T-helper 17 cell (primary cell): ENCODE data around the gene AKT2. TPM values are rescaled to one million over a fixed set of nuclear protein-coding genes. Genes with fewer than 3 reads are reported as not detected.
A peak's percentile ranks its signal among the peaks of the same experiment; 100 is the strongest.
"Not testable (repeated sequence)": the region's sequence is repeated elsewhere in the genome, so short reads cannot be mapped to it uniquely, and the experiment has no call there.

Experiments used
- ATAC-seq: fragments of 150-1000 bp; cut with Tn5 transposase; 2 replicates; pipeline ENCODE4 v1.10.0; 2021; ENCODE audit warnings: mild to moderate bottlenecking, moderate library complexity
- DNase-seq, 3 donors: peaks; one replicate each; pipeline versions ENCODE4 v3.0.0 to v3.0.0-alpha.2; 2020 to 2021
- H3K9me3 ChIP-seq: one replicate; pipeline ENCODE4 v1.7.0; 2013; ENCODE audit warnings: low read length, mild to moderate bottlenecking; ENCODE audit not compliant: control insufficient read depth, poor library complexity, severe bottlenecking
- H3K27ac Mint-ChIP-seq: one replicate; pipeline ENCODE4 v1.8.0; 2022; ENCODE audit warnings: mild to moderate bottlenecking, moderate library complexity, mixed read lengths
- H3K27me3 Mint-ChIP-seq: one replicate; pipeline ENCODE4 v1.8.0; 2022; ENCODE audit warnings: mixed read lengths
- H3K36me3 Mint-ChIP-seq: one replicate; pipeline ENCODE4 v1.8.0; 2022; ENCODE audit warnings: low read depth, mixed read lengths
- H3K4me1 Mint-ChIP-seq: one replicate; pipeline ENCODE4 v1.8.0; 2022; ENCODE audit warnings: mild to moderate bottlenecking, mixed read lengths
- H3K4me3 Mint-ChIP-seq: one replicate; pipeline ENCODE4 v1.8.0; 2022; ENCODE audit warnings: mild to moderate bottlenecking, moderate library complexity, mixed read lengths
- total RNA-seq, 4 donors: library from RNA in 2 of 4; stranded (reverse) in 2 of 4; gene quantifications; one replicate each; pipeline ENCODE4 v1.2.3 and lab custom pipeline; 2022 to 2026

Gene AKT2
- total RNA-seq, 2 donors from 2014 or later = 168 to 187 TPM

DNA sequence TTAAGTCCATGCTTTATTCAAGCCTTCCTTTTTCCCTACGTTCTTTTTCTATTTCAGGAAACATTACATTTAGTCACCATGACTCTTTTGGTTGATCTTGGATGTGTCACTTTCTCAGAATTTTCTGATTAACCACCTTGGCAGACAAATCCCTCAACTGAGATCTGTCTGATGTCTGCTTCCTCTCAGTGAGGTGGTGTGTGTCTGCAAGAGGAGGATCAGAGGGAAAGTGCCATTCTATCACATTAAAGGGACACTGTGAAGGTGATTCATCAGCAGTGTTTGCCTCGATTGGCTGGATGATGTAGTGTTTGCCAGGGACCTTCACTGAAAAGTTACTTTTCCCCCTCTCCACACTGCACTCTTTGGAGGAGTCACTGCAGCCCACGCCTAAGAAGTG lies 55.7 kb downstream of the AKT2 start:
- peaks cover 37% of the 10 kb centered on the region for H3K27me3 Mint-ChIP-seq
- ATAC-seq (no peak), DNase-seq (no peak)
- no peaks in the 10 kb centered on the region for H3K9me3 ChIP-seq
- H3K36me3 Mint-ChIP-seq = peaks cover 2% of the 10 kb centered on the region
- peak overlapping the region; percentile 63 for H3K27ac Mint-ChIP-seq
- peak overlapping the region; percentile 64 for H3K4me3 Mint-ChIP-seq
- peaks cover 14% of the 10 kb centered on the region for H3K4me1 Mint-ChIP-seq

DNA sequence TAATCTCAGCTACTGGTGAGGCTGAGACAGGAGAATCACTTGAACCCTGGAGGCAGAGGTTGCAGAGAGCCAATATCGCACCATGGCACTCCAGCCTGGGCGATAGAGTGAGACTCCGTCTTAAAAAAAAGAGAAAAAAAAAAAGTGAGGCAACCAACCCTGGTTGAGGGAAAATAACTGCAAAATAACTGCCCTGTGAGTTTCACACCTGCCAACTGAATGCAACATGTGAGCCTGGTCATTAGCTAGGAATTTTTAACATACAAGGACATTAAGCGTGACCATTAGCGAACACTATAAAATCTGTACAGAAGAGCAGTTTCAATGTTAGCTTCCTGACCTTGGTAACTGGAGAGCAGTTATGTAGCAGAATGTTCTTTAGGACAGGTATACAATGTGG lies 56.3 kb downstream of the AKT2 start:
- Mint-ChIP-seq H3K27me3 (peaks cover 43% of the 10 kb centered on the region), H3K36me3 (peaks cover 2% of the 10 kb centered on the region), H3K4me1 (peaks cover 10% of the 10 kb centered on the region), H3K27ac (no peak overlapping the region), H3K4me3 (peak overlapping the region; percentile 41)
- DNase-seq (no peak), ATAC-seq (no peak)
- no peaks in the 10 kb centered on the region for H3K9me3 ChIP-seq

DNA sequence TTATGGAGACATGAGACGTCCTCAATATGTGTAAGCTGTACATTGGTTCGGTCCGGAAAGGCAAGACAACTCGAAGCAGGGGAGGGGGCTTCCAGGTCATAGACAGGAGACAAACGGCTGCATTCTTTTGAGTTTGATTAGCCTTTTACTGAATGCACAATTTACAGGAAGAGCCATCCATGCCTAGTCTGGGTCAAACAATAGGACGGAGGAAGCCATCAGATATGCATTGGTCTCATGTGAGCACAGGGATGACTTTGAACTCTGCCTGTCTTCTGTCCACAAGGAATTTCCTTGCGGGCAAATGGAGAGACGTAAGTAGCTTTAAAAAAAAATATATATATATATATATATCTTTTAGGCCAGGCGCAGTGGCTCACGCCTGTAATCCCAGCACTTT lies 56.8 kb downstream of the AKT2 start:
- DNase-seq (no peak), ATAC-seq (no peak)
- Mint-ChIP-seq H3K27me3 (peaks cover 43% of the 10 kb centered on the region), H3K4me3 (peak overlapping the region; percentile 12), H3K4me1 (peaks cover 10% of the 10 kb centered on the region), H3K27ac (no peak overlapping the region), H3K36me3 (peaks cover 2% of the 10 kb centered on the region)
- no peaks in the 10 kb centered on the region for H3K9me3 ChIP-seq

DNA sequence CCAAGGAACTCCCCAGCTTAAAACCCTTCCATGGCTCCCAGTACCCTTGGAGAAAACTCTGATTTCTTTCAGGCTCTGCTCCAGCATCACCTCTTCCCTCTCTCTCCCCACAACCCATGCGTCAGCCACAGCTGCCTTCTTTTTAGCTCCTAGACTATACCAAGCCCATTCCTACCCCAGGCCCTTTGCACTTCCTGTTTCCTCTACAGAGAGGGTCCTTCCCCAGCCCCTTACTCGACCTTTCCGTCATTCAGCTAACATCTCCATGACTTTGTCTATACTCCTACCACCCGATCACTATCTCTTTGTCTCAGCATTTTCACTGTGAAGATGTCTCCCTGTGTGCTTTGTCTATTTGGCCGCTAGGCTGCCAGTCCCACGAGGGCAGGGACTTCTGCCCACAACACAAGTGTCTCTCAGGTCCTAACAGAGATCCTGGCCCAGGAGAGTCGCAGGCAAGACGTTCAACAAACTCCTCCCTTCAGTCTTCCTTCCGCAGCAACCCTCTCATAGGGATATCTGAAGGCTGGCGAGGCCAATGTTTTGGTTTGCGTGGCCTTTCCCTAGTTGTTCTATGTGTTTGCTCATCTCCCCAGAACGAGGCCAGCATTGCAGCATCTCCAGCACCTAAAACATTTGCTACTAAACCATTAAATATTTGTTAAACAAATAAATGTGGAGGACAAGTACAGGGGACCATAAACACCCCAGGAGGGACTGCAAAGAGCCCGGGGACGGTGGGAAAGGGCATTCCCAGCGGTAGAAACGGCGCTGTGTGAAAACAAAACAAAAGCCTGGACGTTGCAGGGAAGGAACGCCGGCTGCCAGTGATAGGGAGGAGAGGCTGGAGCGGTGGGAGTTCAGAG lies 59.5 kb downstream of the AKT2 start:
- no peaks in the 10 kb centered on the region for H3K9me3 ChIP-seq
- H3K4me3 Mint-ChIP-seq = peak overlapping the region; percentile 5
- no peak for DNase-seq
- peaks cover 2% of the 10 kb centered on the region for H3K36me3 Mint-ChIP-seq
- ATAC-seq = no peak
- H3K27me3 Mint-ChIP-seq = peaks cover 48% of the 10 kb centered on the region
- no peak overlapping the region for H3K27ac Mint-ChIP-seq
- H3K4me1 Mint-ChIP-seq = peaks cover 13% of the 10 kb centered on the region

DNA sequence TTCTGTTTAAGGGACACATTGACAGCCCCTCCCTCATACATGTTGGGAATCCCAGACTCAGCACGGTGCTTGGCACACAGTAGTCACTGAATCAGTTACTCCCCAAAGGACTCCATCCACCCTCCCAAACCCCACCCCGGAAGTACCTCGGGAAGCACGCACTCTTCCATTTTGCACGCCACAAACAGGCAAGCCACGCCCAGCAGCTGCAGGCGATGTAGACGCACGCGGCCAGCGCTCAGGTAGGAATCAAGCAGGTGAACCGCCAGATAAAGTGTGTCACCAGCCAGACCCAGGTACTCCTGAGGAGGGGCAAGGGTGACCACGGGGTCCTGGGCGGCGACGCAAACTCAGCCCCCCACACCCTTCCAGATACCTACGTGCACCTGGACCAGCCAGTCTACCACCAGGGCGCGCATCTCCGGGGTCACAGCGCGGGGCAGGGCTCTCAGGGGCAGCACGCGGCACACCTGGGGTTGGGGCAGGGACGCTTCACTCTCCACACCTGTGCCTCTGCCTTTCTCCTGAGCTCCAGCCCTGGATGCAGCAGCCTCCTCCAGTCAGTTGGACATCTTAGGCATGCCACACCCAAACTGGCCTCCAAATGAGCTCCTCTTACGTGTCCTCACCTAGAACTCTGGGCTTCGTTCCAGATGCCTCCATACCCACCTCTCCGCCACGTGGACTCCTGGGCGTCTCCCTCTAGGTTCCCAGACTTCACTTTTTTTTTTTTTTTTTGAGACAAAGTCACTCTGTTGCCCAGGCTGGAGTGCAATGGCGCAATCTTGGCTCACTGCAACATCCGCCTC lies 60.6 kb downstream of the AKT2 start:
- ATAC-seq = no peak
- Mint-ChIP-seq H3K4me1 (peaks cover 13% of the 10 kb centered on the region), H3K27ac (peak overlapping the region; percentile 61)

DNA sequence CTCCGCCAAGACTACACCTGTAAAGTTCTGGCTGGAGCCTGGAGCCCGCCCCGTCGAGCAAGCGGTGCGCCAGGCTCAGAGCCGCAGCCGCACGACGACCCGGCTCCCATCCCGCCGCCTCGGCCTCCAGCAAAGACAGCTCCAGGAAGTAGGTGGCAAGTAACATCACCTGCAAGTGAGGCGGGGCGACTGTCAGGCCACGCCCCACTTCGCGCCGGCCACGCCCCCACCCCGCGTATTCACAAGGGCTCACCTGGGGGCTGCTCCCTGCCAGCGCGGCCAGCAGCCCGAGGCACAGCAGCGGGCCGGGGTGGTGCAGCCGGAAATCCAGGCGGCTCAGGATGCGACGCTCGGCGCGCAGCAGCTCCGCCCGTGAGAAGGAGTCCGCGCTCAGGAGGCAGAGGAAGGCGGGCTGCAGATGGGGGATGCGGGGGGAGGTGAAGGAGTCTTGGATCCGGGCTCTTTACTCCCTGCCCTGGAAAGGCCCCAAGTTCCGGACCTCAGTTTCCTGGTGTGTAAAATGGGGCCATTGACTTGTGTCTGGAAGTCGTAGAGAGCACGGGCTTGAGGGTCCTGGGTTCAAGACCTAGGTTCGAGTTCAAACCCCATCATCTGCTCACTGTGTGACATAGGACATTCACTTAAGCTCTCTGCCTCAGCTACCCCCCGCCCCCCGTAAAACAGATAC lies 61.9 kb downstream of the AKT2 start:
- DNase-seq (peak in 2 of 3 donors; percentile 30 to 36), ATAC-seq (peak; percentile 17)
- no peaks in the 10 kb centered on the region for H3K9me3 ChIP-seq
- peaks cover 71% of the 10 kb centered on the region for H3K27me3 Mint-ChIP-seq
- peaks cover 12% of the 10 kb centered on the region for H3K4me1 Mint-ChIP-seq
- H3K4me3 Mint-ChIP-seq = no peak overlapping the region
- H3K27ac Mint-ChIP-seq = no peak overlapping the region
- H3K36me3 Mint-ChIP-seq = peaks cover 2% of the 10 kb centered on the region

More for the DNA sequence above, 60.6 kb downstream of the AKT2 start:
- H3K4me3 Mint-ChIP-seq = no peak overlapping the region
- no peak for DNase-seq
- H3K27me3 Mint-ChIP-seq = peaks cover 58% of the 10 kb centered on the region
- no peaks in the 10 kb centered on the region for H3K9me3 ChIP-seq
- H3K36me3 Mint-ChIP-seq = peaks cover 2% of the 10 kb centered on the region

DNA sequence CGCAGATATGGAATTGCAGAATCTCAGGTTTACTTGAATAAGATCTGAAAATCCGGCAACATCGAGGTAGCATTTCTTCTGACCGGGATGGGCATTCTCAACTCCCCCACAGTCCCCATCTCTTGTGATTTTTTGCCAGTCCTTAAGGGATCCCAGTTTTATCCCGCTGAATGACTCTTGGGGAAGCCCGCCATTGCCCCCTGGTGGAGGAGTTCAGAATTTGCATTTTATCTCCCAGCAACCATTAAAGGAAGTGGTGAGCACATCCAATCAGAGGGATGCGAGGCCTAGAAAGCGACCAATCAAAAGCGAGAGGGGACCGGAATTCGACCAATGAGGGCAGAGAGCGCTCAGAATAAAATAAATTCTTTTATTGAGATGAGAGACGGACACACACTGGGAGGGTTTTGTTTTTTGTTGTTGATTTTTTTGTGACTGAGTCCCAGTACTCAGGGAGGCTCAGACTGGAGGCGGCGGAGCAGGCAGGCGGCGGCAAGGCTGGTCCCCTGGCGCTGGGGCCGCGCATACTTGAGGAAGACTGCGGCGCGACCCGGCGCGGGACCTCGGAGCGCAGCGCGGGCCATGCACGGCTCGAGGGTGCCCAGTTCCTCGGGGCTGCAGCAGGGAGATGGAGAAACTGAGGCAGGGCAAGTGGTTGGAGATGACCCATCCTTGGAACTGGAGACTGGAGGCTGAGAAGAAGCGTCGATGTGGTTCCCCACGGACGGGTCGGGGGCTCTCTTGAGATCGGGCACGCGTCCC lies 63.1 kb downstream of the AKT2 start:
- DNase-seq = peak; percentile 53 to 61 (median 60)
- H3K27ac Mint-ChIP-seq = peak overlapping the region; percentile 0
- H3K27me3 Mint-ChIP-seq = peaks cover 62% of the 10 kb centered on the region
- H3K4me3 Mint-ChIP-seq = peak overlapping the region; percentile 60
- H3K4me1 Mint-ChIP-seq = peaks cover 11% of the 10 kb centered on the region
- peak; percentile 87 for ATAC-seq
- peaks cover 2% of the 10 kb centered on the region for H3K36me3 Mint-ChIP-seq
- H3K9me3 ChIP-seq = no peaks in the 10 kb centered on the region

DNA sequence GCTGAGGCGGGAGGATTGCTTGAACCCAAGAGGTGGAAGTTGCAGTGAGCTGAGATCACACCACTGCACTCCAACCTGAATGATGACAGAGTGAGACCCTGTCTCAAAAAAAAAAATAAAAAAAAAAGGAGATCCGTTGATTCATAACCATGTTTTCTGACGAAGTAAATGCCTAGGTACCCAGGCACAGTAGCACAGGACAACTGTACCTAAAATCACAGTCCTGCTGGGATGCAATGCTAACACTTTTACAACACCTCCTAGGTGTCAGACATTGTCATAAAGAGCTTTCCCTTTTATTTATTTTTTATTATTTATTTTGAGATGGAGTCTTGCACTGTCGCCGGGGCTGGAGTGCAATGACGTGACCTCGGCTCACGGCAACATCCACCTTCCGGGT lies 64.5 kb downstream of the AKT2 start:
- Mint-ChIP-seq H3K27ac (no peak overlapping the region), H3K36me3 (peaks cover 5% of the 10 kb centered on the region), H3K27me3 (peaks cover 60% of the 10 kb centered on the region), H3K4me3 (no peak overlapping the region), H3K4me1 (peaks cover 14% of the 10 kb centered on the region)
- H3K9me3 ChIP-seq = no peaks in the 10 kb centered on the region
- no peak for ATAC-seq
- no peak for DNase-seq

DNA sequence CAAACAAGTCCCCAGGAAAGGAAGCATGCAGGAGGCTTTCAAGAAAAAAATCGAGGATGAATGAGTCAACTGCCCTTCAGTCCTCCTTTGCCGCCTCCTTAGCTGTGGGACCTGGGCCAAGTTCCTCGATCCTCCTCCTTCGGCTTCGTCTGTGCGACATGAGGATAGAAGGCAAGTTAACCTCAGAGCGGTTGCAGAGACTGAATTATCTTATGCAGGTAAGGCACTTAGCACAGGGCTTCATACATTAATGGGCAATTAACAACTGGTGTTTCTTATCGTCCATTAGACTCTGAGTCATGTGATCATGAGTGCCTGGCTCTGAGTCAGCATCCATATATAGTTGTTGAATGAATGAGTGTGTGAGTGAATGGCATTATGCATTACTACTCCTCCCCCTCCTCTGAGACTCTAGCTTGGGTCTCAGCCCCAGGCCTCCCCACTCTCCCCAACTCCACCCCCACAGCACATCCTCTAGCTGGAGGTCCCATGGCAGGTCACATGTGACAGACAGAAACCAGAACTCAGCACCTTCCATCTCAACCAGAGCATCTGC lies 65.3 kb downstream of the AKT2 start:
- Mint-ChIP-seq H3K27ac (no peak overlapping the region), H3K27me3 (peaks cover 51% of the 10 kb centered on the region), H3K4me3 (no peak overlapping the region), H3K36me3 (peaks cover 4% of the 10 kb centered on the region), H3K4me1 (peaks cover 7% of the 10 kb centered on the region)
- H3K9me3 ChIP-seq = no peaks in the 10 kb centered on the region
- DNase-seq = no peak
- no peak for ATAC-seq

DNA sequence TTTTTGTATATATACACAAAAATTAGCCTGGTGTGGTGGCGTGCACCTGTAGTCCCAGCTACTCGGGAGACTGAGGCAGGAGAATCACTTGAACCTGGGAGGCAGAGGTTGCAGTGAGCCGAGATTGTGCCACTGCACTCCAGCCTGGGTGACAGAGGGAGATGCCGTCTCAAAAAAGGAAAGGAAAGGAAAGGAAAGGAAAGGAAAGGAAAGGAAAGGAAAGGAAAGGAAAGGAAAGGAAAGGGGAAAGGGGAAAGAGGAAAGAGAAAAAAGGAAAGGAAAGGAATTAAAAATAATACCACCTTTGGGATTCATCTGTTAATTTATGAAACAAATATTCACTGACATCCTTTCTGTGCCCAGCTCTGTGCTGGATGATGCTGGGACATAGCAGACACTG lies 66.1 kb downstream of the AKT2 start:
- not testable (repeated sequence) for H3K4me3 Mint-ChIP-seq, ATAC-seq, H3K27ac Mint-ChIP-seq, H3K9me3 ChIP-seq, DNase-seq, H3K4me1 Mint-ChIP-seq, H3K36me3 Mint-ChIP-seq
- H3K27me3 Mint-ChIP-seq = peaks cover 44% of the 10 kb centered on the region

DNA sequence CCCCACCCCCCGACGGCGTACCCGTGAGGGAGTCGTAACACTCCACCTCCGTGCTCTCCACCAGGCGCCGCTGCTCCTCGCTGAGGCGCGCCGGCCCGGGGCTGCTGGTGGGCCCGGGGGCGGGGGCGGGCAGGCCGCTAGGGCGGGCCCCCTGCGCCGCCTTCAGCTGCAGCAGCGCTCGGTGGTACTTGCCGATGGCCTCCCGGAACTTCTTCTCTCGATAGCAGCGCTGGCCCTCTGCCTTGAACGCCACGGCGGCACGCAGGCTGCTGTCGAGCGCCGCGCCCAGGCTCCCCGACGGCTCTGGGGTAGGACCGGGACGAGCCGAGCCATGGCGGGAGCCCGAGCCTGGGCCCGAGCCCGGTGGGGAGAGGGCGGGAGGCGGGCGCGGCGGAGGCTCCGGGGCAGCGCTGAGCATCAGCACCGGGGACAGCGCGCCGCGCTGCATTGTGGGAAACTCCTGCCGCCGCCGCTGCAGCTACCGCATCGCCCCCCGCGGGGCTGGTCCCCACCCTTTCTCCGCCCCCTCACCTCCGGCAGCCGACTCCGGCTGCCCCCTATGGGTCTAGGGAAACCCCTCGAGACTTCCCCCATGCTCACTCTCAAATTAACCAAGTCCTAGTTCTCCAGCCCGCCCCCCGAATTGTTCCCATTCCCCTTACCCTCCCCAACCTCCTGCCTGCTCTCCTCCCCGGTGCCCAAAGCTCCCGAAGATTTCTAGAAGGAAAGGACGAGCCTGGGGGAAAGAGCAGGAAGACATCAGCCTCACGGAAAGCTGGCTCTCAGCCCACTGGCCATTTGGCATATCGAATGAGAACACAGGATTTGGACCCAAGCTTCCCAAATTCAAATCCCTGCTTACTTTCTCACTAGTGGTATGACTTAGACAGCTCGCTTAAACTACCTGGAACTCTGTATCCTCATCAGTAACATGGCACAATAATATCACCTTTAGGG lies 66.9 kb downstream of the AKT2 start, which contains the start of gene TTC9B:
TTC9B (minus strand) TSS at position 451 of the 957 bp plus-strand sequence; CDS start at position 448, 3 bp downstream.
- Mint-ChIP-seq H3K4me1 (peaks cover 6% of the 10 kb centered on the region), H3K4me3 (no peak within 1 kb of the TSS), H3K27me3 (peaks cover 42% of the 10 kb centered on the region), H3K27ac (no peak within 1 kb of the TSS), H3K36me3 (peaks cover 4% of the 10 kb centered on the region)
- peak; percentile 66 for ATAC-seq
- DNase-seq = peak in 2 of 3 donors; percentile 27 to 51
- H3K9me3 ChIP-seq = no peaks in the 10 kb centered on the region
